ENCODE measurements around the gene PATJ.
"Not testable (repeated sequence)": the region's sequence is repeated elsewhere in the genome, so short reads cannot be mapped to it uniquely, and the experiment has no call there.

The PATJ gene

DNA sequence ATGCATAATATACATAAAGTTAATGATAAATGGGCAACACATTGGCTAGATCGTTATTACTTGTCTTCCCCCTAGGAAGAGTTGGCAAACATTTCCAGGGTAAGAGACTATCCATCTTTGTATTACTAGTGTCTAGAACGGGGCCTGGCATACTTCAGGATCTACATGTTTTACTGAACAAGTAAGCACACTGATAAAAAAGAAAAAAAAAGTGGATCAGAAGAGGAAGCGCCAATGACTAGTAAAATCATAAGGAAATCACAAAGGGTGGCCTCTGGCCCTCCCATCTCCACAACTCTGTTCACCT lies 17.8 kb upstream of the PATJ start:
- H2BK5ac ChIP-seq (ENCODE audit: low read depth, low read length, poor library complexity, severe bottlenecking): no peak overlapping the region
- peak; percentile 18 for DNase-seq
- H3K23ac ChIP-seq (ENCODE audit: low read length in 2 of 2): no peak overlapping the region
- H2BK15ac ChIP-seq (ENCODE audit: low read depth, poor library complexity, severe bottlenecking): no peak overlapping the region
- H4K91ac ChIP-seq (ENCODE audit: low read length): peak overlapping the region; percentile 34
- peak overlapping the region; percentile 39 for H3K4me2 ChIP-seq (ENCODE audit: low read length, poor library complexity, severe bottlenecking)
- H3K9me3 ChIP-seq (ENCODE audit: control insufficient read depth, low read length): no peaks in the 10 kb centered on the region
- H3K4me1 ChIP-seq (ENCODE audit: control insufficient read depth, insufficient read depth, low read depth, low read length): peaks cover 3% of the 10 kb centered on the region
- peak overlapping the region; percentile 98 for H3K9ac ChIP-seq (ENCODE audit: low read length)
- no peak overlapping the region for H2BK120ac ChIP-seq (ENCODE audit: low read depth, low read length)
- peak overlapping the region; percentile 56 to 81 for H3K18ac ChIP-seq (ENCODE audit: low read depth in 1 of 2, low read length in 2 of 2)
- H3K79me1 ChIP-seq (replicated peaks; ENCODE audit: low read length, poor library complexity, severe bottlenecking): peaks cover 1% of the 10 kb centered on the region
- H2AFZ ChIP-seq (ENCODE audit: low read depth, low read length): peak overlapping the region; percentile 65
- no peak overlapping the region for H2BK12ac ChIP-seq (ENCODE audit: low read length in 2 of 2)
- H3K27me3 ChIP-seq (ENCODE audit: control insufficient read depth in 1 of 2, insufficient read depth in 1 of 2, low read length in 2 of 2): no peaks in the 10 kb centered on the region
- no peak overlapping the region for H2AK5ac ChIP-seq (ENCODE audit: low read length, severe bottlenecking)
- 29% methylated on average over 2 of the region's 3 CpGs for WGBS
- peaks cover 4 to 7% of the 10 kb centered on the region in 2 experiments for H3K36me3 ChIP-seq (ENCODE audit: control insufficient read depth in 1 of 2, insufficient read depth in 2 of 2, low read depth in 1 of 2, low read length in 2 of 2)
- H4K8ac ChIP-seq (ENCODE audit: low read length): no peak overlapping the region
- peak overlapping the region; percentile 79 to 93 for H3K4me3 ChIP-seq (ENCODE audit: insufficient read depth in 1 of 2, low read depth in 1 of 2, low read length in 2 of 2)
- H3K4ac ChIP-seq (ENCODE audit: low read depth in 1 of 2, low read length in 2 of 2): peak overlapping the region in 1 of 2 experiments; percentile 84
- peak overlapping the region in 1 of 2 experiments; percentile 29 for H3K14ac ChIP-seq (ENCODE audit: low read length in 2 of 2)
- no peak overlapping the region for H3K27ac ChIP-seq (ENCODE audit: low read length, poor library complexity, severe bottlenecking)

DNA sequence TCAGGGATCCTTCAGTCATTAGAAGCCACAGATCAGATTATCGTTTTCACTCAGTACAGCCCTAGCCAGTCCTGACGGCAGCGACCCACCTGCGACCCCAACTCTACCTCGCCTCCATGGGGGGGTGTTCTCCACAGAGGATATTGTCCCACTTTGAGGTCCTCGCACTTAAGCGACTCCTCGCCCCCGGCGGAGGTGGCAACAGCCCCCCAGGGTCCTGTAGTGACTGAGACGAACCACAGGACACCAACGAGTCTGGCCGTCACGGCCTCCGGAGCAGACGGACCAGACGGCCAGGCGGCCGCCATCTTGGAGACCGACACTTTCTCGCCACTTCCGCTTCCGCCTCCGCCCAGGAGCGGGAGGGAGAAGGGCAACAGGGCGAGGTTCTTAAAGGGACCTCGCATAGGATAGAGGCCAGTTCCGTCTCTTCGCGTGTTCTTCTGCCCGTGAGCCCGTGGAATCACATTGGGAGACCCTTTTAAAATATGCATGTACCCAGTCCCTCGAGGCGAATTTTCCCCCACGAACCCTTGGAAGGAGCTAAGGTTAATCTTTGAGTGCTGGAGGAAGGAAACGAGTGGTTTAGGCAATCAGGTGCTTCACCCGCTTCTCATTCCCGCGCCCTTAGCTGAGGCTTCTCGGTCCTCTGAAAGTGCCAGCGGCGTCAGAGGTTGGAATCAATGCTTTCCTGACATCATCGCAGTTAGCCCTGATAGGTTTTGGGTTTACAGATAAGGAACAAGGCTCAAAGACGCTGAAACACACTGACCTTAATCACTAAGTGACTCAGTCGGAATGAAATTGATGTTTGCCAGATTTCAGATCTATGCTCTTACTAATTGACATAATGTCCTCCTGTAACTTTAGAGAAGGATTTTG lies 17.2 kb upstream of the PATJ start, which contains the start of gene TM2D1:
TSS of gene TM2D1 (minus strand) at position 329 of the 882 bp plus-strand sequence. CDS start at position 308, 21 bp downstream.
- peak within 1 kb of the TSS; percentile 79 to 93 for H3K4me3 ChIP-seq (ENCODE audit: insufficient read depth in 1 of 2, low read depth in 1 of 2, low read length in 2 of 2)
- H4K8ac ChIP-seq (ENCODE audit: low read length): peak within 1 kb of the TSS; percentile 85
- no peaks in the 10 kb centered on the region for H3K9me3 ChIP-seq (ENCODE audit: control insufficient read depth, low read length)
- peak; percentile 91 for DNase-seq
- peak within 1 kb of the TSS; percentile 65 for H2AFZ ChIP-seq (ENCODE audit: low read depth, low read length)
- no peak within 1 kb of the TSS for H3K23ac ChIP-seq (ENCODE audit: low read length in 2 of 2)
- H3K18ac ChIP-seq (ENCODE audit: low read depth in 1 of 2, low read length in 2 of 2): peak within 1 kb of the TSS; percentile 56 to 81
- no peak within 1 kb of the TSS for H2AK5ac ChIP-seq (ENCODE audit: low read length, severe bottlenecking)
- WGBS: under 1% methylated on average over 43 of the region's 45 CpGs
- peak within 1 kb of the TSS; percentile 57 for H2BK120ac ChIP-seq (ENCODE audit: low read depth, low read length)
- peak within 1 kb of the TSS in 1 of 2 experiments; percentile 29 for H3K14ac ChIP-seq (ENCODE audit: low read length in 2 of 2)
- peak within 1 kb of the TSS; percentile 76 for H3K4me2 ChIP-seq (ENCODE audit: low read length, poor library complexity, severe bottlenecking)
- no peak within 1 kb of the TSS for H2BK12ac ChIP-seq (ENCODE audit: low read length in 2 of 2)
- H3K27ac ChIP-seq (ENCODE audit: low read length, poor library complexity, severe bottlenecking): peak within 1 kb of the TSS; percentile 27
- H2BK5ac ChIP-seq (ENCODE audit: low read depth, low read length, poor library complexity, severe bottlenecking): no peak within 1 kb of the TSS
- H2BK15ac ChIP-seq (ENCODE audit: low read depth, poor library complexity, severe bottlenecking): no peak within 1 kb of the TSS
- peaks cover 1% of the 10 kb centered on the region for H3K79me1 ChIP-seq (replicated peaks; ENCODE audit: low read length, poor library complexity, severe bottlenecking)
- H3K4me1 ChIP-seq (ENCODE audit: control insufficient read depth, insufficient read depth, low read depth, low read length): peaks cover 3% of the 10 kb centered on the region
- H3K9ac ChIP-seq (ENCODE audit: low read length): peak within 1 kb of the TSS; percentile 98
- peak within 1 kb of the TSS; percentile 73 to 84 for H3K4ac ChIP-seq (ENCODE audit: low read depth in 1 of 2, low read length in 2 of 2)
- no peaks in the 10 kb centered on the region for H3K27me3 ChIP-seq (ENCODE audit: control insufficient read depth in 1 of 2, insufficient read depth in 1 of 2, low read length in 2 of 2)
- peaks cover 4 to 7% of the 10 kb centered on the region in 2 experiments for H3K36me3 ChIP-seq (ENCODE audit: control insufficient read depth in 1 of 2, insufficient read depth in 2 of 2, low read depth in 1 of 2, low read length in 2 of 2)
- H4K91ac ChIP-seq (ENCODE audit: low read length): peak within 1 kb of the TSS; percentile 34

DNA sequence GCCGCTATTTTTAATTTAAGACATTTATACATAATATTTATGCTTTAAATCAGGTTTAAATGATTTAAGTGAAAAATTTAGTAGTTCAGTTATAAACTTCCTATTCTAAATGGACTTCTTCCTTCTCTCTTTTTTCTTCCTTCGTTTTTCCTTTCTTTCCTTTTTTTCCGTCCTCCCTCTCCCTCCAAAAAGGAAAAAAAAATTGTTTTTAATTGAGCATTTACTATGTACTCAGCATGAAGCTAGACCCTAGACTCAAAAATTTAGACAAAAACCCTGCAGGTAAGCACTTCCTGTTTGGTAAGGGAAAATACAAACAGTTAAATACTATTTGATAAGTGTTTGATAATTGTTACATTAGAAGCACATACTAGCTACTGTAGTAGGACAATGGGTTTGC lies 14.7 kb upstream of the PATJ start:
- Histone ChIP-seq H3K9me3 (ENCODE audit: control insufficient read depth, low read length) (no peaks in the 10 kb centered on the region), H3K27ac (ENCODE audit: low read length, poor library complexity, severe bottlenecking) (no peak overlapping the region), H2BK120ac (ENCODE audit: low read depth, low read length) (no peak overlapping the region), H2AFZ (ENCODE audit: low read depth, low read length) (no peak overlapping the region), H3K23ac (ENCODE audit: low read length in 2 of 2) (no peak overlapping the region), H3K18ac (ENCODE audit: low read depth in 1 of 2, low read length in 2 of 2) (no peak overlapping the region), H3K27me3 (ENCODE audit: control insufficient read depth in 1 of 2, insufficient read depth in 1 of 2, low read length in 2 of 2) (no peaks in the 10 kb centered on the region), H3K4ac (ENCODE audit: low read depth in 1 of 2, low read length in 2 of 2) (no peak overlapping the region), H3K4me1 (ENCODE audit: control insufficient read depth, insufficient read depth, low read depth, low read length) (peaks cover 3% of the 10 kb centered on the region), H3K9ac (ENCODE audit: low read length) (no peak overlapping the region), H3K4me3 (ENCODE audit: insufficient read depth in 1 of 2, low read depth in 1 of 2, low read length in 2 of 2) (no peak overlapping the region), H3K14ac (ENCODE audit: low read length in 2 of 2) (no peak overlapping the region), H4K91ac (ENCODE audit: low read length) (no peak overlapping the region), H2AK5ac (ENCODE audit: low read length, severe bottlenecking) (no peak overlapping the region), H4K8ac (ENCODE audit: low read length) (no peak overlapping the region), H2BK15ac (ENCODE audit: low read depth, poor library complexity, severe bottlenecking) (no peak overlapping the region), H3K4me2 (ENCODE audit: low read length, poor library complexity, severe bottlenecking) (no peak overlapping the region), H3K79me1 (replicated peaks; ENCODE audit: low read length, poor library complexity, severe bottlenecking) (no peaks in the 10 kb centered on the region), H3K36me3 (ENCODE audit: control insufficient read depth in 1 of 2, insufficient read depth in 2 of 2, low read depth in 1 of 2, low read length in 2 of 2) (no peaks in the 10 kb centered on the region), H2BK5ac (ENCODE audit: low read depth, low read length, poor library complexity, severe bottlenecking) (no peak overlapping the region), H2BK12ac (ENCODE audit: low read length in 2 of 2) (no peak overlapping the region)
- no peak for DNase-seq
- WGBS: 67% methylated on average over 1 of the region's 3 CpGs

DNA sequence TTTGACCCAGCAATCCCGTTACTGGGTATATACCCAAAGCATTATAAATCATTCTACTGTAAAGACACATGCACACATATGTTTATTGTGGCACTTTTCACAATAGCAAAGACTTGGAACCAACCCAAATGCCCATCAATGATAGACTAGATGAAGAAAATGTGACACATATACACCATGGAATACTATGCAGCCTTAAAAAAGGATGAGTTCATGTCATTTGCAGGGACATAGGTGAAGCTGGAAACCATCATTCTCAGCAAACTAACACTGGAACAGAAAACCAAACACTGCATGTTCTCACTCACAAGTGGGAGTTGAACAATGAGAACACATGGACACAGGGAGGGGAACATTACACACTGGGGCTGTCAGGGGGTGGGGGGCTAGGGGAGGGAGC lies 11.6 kb upstream of the PATJ start:
- H4K8ac ChIP-seq (ENCODE audit: low read length); H3K4me1 ChIP-seq (ENCODE audit: control insufficient read depth, insufficient read depth, low read depth, low read length): not testable (repeated sequence)
- WGBS: 0% methylated on average over 1 of the region's 1 CpG

More for the DNA sequence above, 11.6 kb upstream of the PATJ start:
- not testable (repeated sequence) for H2BK12ac ChIP-seq (ENCODE audit: low read length in 2 of 2); H2AK5ac ChIP-seq (ENCODE audit: low read length, severe bottlenecking); H3K4me2 ChIP-seq (ENCODE audit: low read length, poor library complexity, severe bottlenecking); H3K14ac ChIP-seq (ENCODE audit: low read length in 2 of 2); H3K4ac ChIP-seq (ENCODE audit: low read depth in 1 of 2, low read length in 2 of 2); H2AFZ ChIP-seq (ENCODE audit: low read depth, low read length); DNase-seq; H4K91ac ChIP-seq (ENCODE audit: low read length); H2BK15ac ChIP-seq (ENCODE audit: low read depth, poor library complexity, severe bottlenecking); H3K23ac ChIP-seq (ENCODE audit: low read length in 2 of 2); H3K27ac ChIP-seq (ENCODE audit: low read length, poor library complexity, severe bottlenecking); H3K9ac ChIP-seq (ENCODE audit: low read length); H2BK120ac ChIP-seq (ENCODE audit: low read depth, low read length); H3K9me3 ChIP-seq (ENCODE audit: control insufficient read depth, low read length); H2BK5ac ChIP-seq (ENCODE audit: low read depth, low read length, poor library complexity, severe bottlenecking); H3K79me1 ChIP-seq (replicated peaks; ENCODE audit: low read length, poor library complexity, severe bottlenecking); H3K36me3 ChIP-seq (ENCODE audit: control insufficient read depth in 1 of 2, insufficient read depth in 2 of 2, low read depth in 1 of 2, low read length in 2 of 2); H3K27me3 ChIP-seq (ENCODE audit: control insufficient read depth in 1 of 2, insufficient read depth in 1 of 2, low read length in 2 of 2); H3K4me3 ChIP-seq (ENCODE audit: insufficient read depth in 1 of 2, low read depth in 1 of 2, low read length in 2 of 2); H3K18ac ChIP-seq (ENCODE audit: low read depth in 1 of 2, low read length in 2 of 2)

Measured in mesenchymal stem cell (in vitro differentiated cells and primary cell).